Activated CD4-positive, CD25-positive, alpha-beta regulatory T cell treated with anti-CD3 and anti-CD28 coated beads, Interleukin-2, amount 50 U/mL, for 24 hours (primary cell): Measurements from ENCODE around the gene RFPL4AL1.
"Not testable (repeated sequence)": the region's sequence is repeated elsewhere in the genome, so short reads cannot be mapped to it uniquely, and the experiment has no call there.

Experiments used
- ATAC-seq, 2 donors: fragments of 150-1000 bp; cut with Tn5 transposase; one replicate each; pipeline ENCODE4 v1.10.0; 2021; ENCODE audit warnings: mild to moderate bottlenecking in 1 of 2, moderate library complexity in 1 of 2

The RFPL4AL1 gene

GRCh38 chr19:55768818-55769217, at the start of gene RFPL4AL1:
Gene RFPL4AL1 (plus strand): TSS chr19:55769118. CDS start chr19:55771805, 2,687 bp downstream.
- ATAC-seq: not testable (repeated sequence)

GRCh38 chr19:55720214-55720746, 48.6 kb upstream of the RFPL4AL1 start:
- no peak for ATAC-seq

DNA sequence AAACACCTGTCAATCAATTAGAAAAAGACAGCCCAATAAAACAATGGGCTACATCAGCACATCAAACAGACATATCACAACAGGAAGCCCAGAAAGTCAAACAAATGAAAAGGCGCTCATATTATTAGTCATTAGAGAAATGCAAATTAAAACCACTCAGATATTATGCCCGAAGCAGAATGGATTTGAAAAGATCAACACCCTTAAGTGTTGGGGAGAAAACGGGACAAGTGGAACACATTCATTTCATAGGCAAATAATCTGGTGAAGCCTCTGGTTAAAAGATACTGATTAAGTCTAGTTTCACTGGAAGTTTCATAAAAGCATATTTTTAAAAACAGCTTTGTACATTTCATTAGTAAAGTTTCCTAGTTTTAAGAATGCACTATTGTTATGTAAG, 48.1 kb upstream of the RFPL4AL1 start:
- ATAC-seq: no peak

- no peak for ATAC-seq
These were observed 45.4 kb upstream of the RFPL4AL1 start for GRCh38 chr19:55723491-55723890.

DNA sequence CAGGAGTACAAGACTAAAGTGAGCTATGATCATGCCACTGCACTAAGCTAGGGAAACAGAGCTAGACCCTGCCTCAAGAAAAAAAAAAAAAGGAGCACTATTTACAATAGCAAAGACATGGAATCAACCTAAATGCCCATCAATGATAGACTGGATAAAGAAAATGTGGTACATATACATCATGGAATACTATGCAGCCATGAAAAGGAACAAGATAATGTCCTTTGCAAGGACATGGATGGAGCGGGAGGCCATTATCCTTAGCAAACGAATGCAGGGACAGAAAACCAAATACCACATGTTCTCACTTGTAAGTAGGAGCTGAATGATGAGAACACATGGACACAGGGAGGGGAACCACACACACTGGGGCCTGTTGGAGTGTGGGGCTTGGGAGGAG, 38.5 kb upstream of the RFPL4AL1 start:
- not testable (repeated sequence) for ATAC-seq

DNA sequence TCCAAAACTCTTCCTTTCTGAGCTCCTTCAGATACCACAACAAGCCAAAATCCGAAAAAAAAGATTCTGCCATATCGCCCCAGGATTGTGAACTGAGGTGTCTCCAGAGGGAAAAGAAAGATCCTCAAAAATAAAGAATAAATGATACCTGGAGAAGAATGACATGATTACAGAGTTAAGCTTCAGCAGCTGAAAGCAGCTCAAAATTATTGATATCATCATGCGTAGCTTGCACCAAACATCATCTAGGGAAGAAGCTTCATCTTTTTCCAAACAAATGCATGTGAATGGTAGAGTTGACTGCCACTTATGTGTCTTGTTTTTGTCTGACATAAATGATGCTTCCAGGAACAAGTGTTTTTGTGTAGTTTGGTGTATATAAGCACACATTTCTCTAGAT, 30.6 kb upstream of the RFPL4AL1 start, which contains the start of gene NLRP9:
Gene NLRP9, minus strand, starts transcription at position 101 of the 400 bp plus-strand sequence. Its CDS starts 28 bp downstream, at position 73.
- ATAC-seq: no peak

DNA sequence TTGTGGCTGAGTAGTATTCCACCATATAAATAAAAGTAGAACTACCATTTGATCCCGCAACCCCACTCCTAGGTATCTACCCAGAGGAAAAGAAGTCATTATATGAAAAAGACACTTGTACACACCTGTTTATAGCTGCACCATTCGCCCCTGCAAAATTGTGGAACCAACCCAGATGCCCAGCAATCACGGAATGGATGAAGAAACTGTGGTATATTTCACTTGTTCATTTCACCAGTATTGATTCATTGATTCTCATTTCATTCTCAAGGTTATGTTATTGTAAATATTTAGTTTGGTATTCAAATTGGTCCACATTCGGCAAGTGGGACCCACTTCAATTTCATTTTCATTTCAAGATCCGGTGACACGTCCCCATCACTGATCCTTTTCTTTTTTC, 18.2 kb upstream of the RFPL4AL1 start:
- no peak for ATAC-seq

- ATAC-seq: no peak
These were observed 15.5 kb upstream of the RFPL4AL1 start for GRCh38 chr19:55753401-55753800.

DNA sequence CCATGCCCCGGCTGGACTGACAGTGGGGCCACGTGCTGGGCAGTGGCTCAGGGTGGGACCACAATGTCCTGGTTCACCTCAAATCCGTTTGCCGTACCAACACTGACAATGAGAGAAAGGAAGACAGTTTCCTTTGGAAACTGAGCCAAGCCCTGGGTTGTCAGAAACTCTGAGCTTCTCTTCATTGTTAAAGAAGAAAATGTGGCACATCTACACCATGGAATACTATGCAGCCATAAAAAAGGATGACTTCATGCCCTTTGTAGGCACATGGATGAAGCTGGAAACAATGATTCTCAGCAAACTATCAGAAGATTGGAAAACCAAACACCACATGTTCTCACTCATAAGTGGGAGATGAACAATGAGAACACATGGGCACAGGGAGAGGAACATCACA, 12.1 kb upstream of the RFPL4AL1 start:
- ATAC-seq: not testable (repeated sequence)

DNA sequence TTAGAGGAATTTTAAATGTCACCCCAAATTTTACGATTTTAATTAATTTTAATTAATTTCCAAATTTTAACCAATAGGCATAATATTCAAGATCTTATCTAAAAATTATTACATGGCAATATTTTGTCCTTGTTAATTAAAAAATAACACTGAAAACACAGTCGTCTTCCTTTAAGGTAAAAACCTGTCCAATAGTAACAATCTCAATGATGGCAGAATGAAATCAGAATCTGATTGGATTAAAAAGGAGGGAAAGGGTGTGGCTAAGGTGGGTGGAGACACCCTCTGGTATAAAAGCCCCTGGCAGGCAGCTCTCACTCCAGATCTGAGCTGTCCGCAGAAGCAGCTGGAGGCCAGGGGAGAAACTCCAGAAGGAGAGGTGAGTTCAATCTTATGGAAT, 10.1 kb upstream of the RFPL4AL1 start, which contains the start of gene RFPL4A:
Gene RFPL4A, plus strand, starts transcription at position 301 of the 400 bp plus-strand sequence. CDS start 2,704 bp downstream, outside the sequence.
- not testable (repeated sequence) for ATAC-seq

DNA sequence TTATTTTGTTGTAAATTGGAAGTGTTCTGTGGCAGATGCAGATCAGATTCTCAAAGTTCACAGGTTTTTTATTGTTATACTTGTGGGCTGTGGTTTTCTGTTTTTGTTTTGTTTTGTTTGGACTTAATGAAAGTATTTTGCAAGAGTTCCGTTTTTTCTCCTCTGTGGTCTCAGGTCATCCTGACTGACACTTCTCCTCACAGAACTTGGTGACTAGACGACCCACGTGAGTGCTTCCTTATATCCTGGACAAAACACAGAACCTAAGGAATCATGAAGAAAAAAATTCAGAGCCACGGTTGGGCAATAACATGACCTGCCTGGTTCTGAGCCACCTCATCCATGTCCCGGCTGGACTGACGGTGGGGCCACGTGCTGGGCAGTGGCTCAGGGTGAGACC, 2.5 kb upstream of the RFPL4AL1 start:
- ATAC-seq: no peak

DNA sequence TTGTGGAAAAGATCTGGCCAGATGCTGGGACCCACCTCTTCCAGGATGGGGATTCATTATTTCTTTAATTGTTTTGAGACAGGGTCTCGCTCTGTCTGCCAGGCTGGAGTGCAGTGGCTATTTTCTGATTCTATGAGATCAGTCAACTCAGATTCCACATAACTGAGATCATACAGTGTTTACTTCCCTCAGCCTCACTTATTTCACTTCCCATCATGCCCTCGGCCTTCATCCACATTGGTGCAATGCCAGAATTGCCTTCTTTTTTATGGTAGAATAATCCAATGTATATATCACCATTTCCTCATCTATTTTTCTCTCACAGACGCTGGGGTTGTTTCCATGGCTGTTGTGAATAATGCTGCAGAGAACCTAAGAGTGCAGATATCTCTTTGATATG, 714 bp downstream of the RFPL4AL1 start:
- not testable (repeated sequence) for ATAC-seq

GRCh38 chr19:55777528-55777927, 8.6 kb downstream of the RFPL4AL1 start:
- ATAC-seq: no peak

DNA sequence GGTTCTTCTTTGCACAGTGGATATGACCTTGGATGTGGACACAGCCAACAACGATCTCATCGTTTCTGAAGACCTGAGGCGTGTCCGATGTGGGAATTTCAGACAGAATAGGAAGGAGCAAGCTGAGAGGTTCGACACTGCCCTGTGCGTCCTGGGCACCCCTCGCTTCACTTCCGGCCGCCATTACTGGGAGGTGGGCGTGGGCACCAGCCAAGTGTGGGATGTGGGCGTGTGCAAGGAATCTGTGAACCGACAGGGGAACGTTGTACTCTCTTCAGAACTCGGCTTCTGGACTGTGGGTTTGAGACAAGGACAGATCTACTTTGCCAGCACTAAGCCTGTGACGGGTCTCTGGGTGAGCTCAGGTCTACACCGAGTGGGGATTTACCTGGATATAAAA, 9.4 kb downstream of the RFPL4AL1 start:
- ATAC-seq: no peak

- no peak for ATAC-seq
These were observed 12.2 kb downstream of the RFPL4AL1 start for GRCh38 chr19:55781112-55781511.

DNA sequence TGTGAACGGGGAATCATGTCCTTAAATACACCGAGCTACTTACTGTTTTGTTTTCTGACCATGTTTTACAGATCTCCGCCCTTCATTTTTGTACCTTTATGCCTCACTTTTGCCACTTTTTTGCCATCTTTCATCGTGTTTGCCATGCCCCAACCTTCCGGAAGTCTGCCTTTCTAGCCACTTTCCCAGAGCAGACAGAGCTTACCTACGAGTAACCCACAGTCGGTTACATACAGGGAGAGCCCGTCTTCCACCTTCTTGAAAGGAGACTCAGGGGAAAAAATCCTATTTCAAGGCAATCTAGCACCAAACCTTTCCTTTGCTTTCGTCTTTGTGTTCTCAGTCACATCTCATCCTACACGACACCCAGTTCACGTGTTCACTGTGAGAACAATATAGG, 26.1 kb downstream of the RFPL4AL1 start:
- no peak for ATAC-seq

DNA sequence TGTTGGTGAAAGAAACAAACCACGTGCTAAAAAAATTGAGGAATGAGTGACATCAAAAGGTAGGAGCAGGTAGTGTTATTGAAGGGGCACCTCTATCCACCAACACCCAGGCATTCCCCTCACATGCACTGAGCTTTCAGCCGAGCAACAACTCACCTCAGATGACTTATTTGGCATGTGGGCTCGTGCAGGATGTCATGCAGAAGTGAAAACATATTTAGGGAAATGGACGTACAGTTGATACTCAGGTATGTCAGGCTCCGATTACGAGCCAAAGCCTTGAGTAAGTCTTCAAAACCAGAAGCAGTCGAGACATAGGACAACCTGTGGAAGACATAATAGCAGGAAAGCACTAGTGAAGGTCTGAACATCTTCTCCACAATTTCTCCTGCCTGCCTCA, 32.5 kb downstream of the RFPL4AL1 start:
- ATAC-seq: no peak

GRCh38 chr19:55802281-55802680, 33.4 kb downstream of the RFPL4AL1 start:
- ATAC-seq: no peak

- ATAC-seq: peak; percentile 60 to 78
These were observed 40.6 kb downstream of the RFPL4AL1 start for GRCh38 chr19:55809381-55810058.

DNA sequence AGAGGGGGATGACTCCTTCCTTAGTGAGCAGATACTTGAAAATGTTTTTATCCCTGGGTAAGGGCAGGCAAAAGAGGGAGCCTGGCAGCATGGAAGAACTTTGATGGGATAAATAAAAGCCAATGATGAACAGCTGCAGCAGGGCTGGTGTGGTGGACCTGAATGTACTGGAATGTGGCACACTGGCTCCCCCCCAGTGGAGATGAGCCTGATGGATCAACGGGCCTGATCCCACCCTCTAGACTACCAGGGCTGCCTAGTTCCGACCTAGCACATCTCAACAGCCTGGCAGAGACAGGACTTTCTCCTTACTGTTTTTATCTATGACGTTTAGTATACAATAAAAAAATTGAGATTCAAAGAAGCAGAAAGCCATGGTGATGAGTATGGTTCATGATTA, 42.4 kb downstream of the RFPL4AL1 start:
- no peak for ATAC-seq

DNA sequence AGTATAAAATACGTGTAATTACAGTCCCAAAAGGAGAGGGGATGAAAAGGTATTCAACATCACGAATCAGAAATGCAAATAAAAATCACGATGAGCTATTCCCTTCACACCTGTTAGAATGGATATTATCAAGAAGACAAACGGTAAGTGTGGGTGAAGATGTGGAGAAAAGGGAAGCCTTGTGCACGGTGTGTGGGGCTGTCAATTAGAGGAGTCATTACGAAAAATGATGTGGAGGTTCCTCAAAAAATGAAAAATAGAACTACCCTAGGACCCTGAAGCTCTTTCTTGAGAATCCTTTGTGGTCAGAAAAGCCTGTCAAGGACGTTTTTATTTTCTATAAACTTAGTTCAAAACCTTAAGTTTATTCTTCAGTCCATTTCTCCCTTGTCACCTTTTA, 43.5 kb downstream of the RFPL4AL1 start:
- no peak for ATAC-seq

- ATAC-seq: no peak
These were observed 45.0 kb downstream of the RFPL4AL1 start for GRCh38 chr19:55813906-55814305.

DNA sequence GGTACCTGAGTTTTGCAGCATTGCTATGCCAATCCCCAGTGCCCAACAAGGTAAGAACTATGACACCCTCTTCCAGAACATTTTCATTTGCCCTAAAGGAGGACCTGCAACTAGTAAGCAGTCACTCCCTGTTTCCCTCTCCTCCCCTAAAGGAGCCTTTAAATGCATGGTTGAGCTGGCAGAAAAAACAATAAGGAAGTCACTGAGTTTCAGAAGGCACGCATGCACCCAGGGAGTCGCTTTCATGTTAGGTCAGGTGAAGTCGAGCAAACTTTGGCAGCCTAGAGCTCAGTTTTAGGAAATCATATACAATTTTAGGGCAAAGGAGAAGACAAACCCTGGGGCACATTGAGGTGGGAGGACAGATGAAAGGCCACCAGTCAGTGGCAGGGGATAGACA, 51.1 kb downstream of the RFPL4AL1 start:
- no peak for ATAC-seq
